ENCODE measurements around the gene HSPA12A.

Gene HSPA12A

GRCh38 chr10:116710076-116710475, 32.3 kb downstream of the HSPA12A start:
- Histone ChIP-seq H3K9ac (ENCODE audit: insufficient read length) (no peak overlapping the region), H3K36me3 (ENCODE audit: insufficient read depth, low read length) (no peaks in the 10 kb centered on the region), H3K27ac (no peak overlapping the region), H3K4me3 (no peak overlapping the region), H3K9me3 (ENCODE audit: low read depth, low read length) (no peaks in the 10 kb centered on the region)
- TF ChIP-seq FOXP2 (optimal IDR thresholded peaks at IDR 0.05; ENCODE audit: control extremely low read depth, extremely low read length, insufficient read depth) (no peak), EZH2 (IDR thresholded peaks at IDR 0.05) (no peak), POLR2AphosphoS5 (IDR thresholded peaks at IDR 0.05; ENCODE audit: borderline replicate concordance, low read depth, low read length) (no peak)
- DNase-seq (ENCODE audit: low read depth, low spot score): no peak

- H3K36me3 ChIP-seq (ENCODE audit: insufficient read depth, low read length): no peaks in the 10 kb centered on the region
- no peak for DNase-seq (ENCODE audit: low read depth, low spot score)
- H3K4me3 ChIP-seq: no peak overlapping the region
- no peak for TF ChIP-seq EZH2 (IDR thresholded peaks at IDR 0.05)
- no peak for TF ChIP-seq POLR2AphosphoS5 (IDR thresholded peaks at IDR 0.05; ENCODE audit: borderline replicate concordance, low read depth, low read length)
- no peak for TF ChIP-seq FOXP2 (optimal IDR thresholded peaks at IDR 0.05; ENCODE audit: control extremely low read depth, extremely low read length, insufficient read depth)
- no peak overlapping the region for H3K27ac ChIP-seq
- H3K9ac ChIP-seq (ENCODE audit: insufficient read length): no peak overlapping the region
- H3K9me3 ChIP-seq (ENCODE audit: low read depth, low read length): no peaks in the 10 kb centered on the region
Observed at GRCh38 chr10:116708877-116709276, 33.5 kb downstream of the HSPA12A start.

- TF ChIP-seq EZH2 (IDR thresholded peaks at IDR 0.05) (no peak), POLR2AphosphoS5 (IDR thresholded peaks at IDR 0.05; ENCODE audit: borderline replicate concordance, low read depth, low read length) (no peak), FOXP2 (optimal IDR thresholded peaks at IDR 0.05; ENCODE audit: control extremely low read depth, extremely low read length, insufficient read depth) (no peak)
- Histone ChIP-seq H3K4me3 (no peak overlapping the region), H3K9ac (ENCODE audit: insufficient read length) (no peak overlapping the region), H3K27ac (no peak overlapping the region), H3K9me3 (ENCODE audit: low read depth, low read length) (no peaks in the 10 kb centered on the region), H3K36me3 (ENCODE audit: insufficient read depth, low read length) (no peaks in the 10 kb centered on the region)
- DNase-seq (ENCODE audit: low read depth, low spot score): no peak
Observed at GRCh38 chr10:116708391-116708821, 34.0 kb downstream of the HSPA12A start.

- no peak overlapping the region for H3K27ac ChIP-seq
- DNase-seq (ENCODE audit: low read depth, low spot score): no peak
- H3K36me3 ChIP-seq (ENCODE audit: insufficient read depth, low read length): no peaks in the 10 kb centered on the region
- H3K4me3 ChIP-seq: no peak overlapping the region
- TF ChIP-seq FOXP2 (optimal IDR thresholded peaks at IDR 0.05; ENCODE audit: control extremely low read depth, extremely low read length, insufficient read depth) (no peak), EZH2 (IDR thresholded peaks at IDR 0.05) (no peak), POLR2AphosphoS5 (IDR thresholded peaks at IDR 0.05; ENCODE audit: borderline replicate concordance, low read depth, low read length) (no peak)
- H3K9me3 ChIP-seq (ENCODE audit: low read depth, low read length): no peaks in the 10 kb centered on the region
- H3K9ac ChIP-seq (ENCODE audit: insufficient read length): no peak overlapping the region
Observed at GRCh38 chr10:116707981-116708380, 34.4 kb downstream of the HSPA12A start.

- no peak for DNase-seq (ENCODE audit: low read depth, low spot score)
- TF ChIP-seq FOXP2 (optimal IDR thresholded peaks at IDR 0.05; ENCODE audit: control extremely low read depth, extremely low read length, insufficient read depth) (no peak), POLR2AphosphoS5 (IDR thresholded peaks at IDR 0.05; ENCODE audit: borderline replicate concordance, low read depth, low read length) (no peak), EZH2 (IDR thresholded peaks at IDR 0.05) (no peak)
- Histone ChIP-seq H3K36me3 (ENCODE audit: insufficient read depth, low read length) (no peaks in the 10 kb centered on the region), H3K4me3 (no peak overlapping the region), H3K9ac (ENCODE audit: insufficient read length) (no peak overlapping the region), H3K9me3 (ENCODE audit: low read depth, low read length) (no peaks in the 10 kb centered on the region), H3K27ac (no peak overlapping the region)
Observed at GRCh38 chr10:116706281-116706680, 36.1 kb downstream of the HSPA12A start.

DNA sequence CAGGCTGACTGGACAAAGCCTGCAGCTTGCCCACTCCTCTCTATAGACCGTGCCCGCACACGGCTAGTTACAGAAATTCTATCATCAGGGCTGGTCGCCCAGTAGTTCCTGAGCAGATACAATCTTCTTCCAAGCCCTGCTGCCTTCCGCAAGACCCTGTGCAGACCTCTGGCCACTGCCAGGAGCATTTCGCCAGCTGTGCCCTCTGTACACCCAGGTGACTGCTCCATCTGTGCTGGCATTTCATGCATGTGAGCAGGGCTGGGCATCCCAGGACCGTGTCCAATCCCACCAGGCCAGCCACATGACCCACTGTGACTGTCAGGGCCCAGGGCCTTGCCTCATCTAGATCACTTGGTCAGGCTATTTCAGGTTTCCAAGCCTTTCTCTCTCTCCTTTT, 36.9 kb downstream of the HSPA12A start:
- no peak overlapping the region for H3K27ac ChIP-seq
- no peak overlapping the region for H3K9ac ChIP-seq (ENCODE audit: insufficient read length)
- DNase-seq (ENCODE audit: low read depth, low spot score): no peak
- no peaks in the 10 kb centered on the region for H3K36me3 ChIP-seq (ENCODE audit: insufficient read depth, low read length)
- TF ChIP-seq FOXP2 (optimal IDR thresholded peaks at IDR 0.05; ENCODE audit: control extremely low read depth, extremely low read length, insufficient read depth) (no peak), POLR2AphosphoS5 (IDR thresholded peaks at IDR 0.05; ENCODE audit: borderline replicate concordance, low read depth, low read length) (no peak), EZH2 (IDR thresholded peaks at IDR 0.05) (no peak)
- H3K4me3 ChIP-seq: no peak overlapping the region
- no peaks in the 10 kb centered on the region for H3K9me3 ChIP-seq (ENCODE audit: low read depth, low read length)

DNA sequence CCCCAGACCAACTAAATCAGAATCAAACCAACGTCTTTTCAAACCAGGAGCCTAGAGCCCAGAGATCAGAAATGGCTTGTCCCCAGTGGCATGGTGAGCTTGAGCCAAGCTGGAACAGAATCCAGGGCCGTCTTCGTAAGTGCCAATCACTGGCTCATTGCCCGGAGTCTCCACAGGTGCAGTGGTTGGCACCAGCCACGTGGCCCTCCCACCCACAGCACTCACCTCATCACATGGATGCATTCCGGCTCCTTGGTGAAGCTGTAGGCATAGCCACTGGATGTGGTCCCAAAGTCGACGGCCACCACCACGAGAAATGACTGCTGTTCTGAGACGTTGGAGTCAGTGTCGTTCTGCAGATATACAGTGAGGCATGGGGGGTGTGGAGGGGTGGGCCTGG, 37.4 kb downstream of the HSPA12A start:
- TF ChIP-seq EZH2 (IDR thresholded peaks at IDR 0.05) (no peak), POLR2AphosphoS5 (IDR thresholded peaks at IDR 0.05; ENCODE audit: borderline replicate concordance, low read depth, low read length) (no peak), FOXP2 (optimal IDR thresholded peaks at IDR 0.05; ENCODE audit: control extremely low read depth, extremely low read length, insufficient read depth) (no peak)
- no peak overlapping the region for H3K4me3 ChIP-seq
- no peak overlapping the region for H3K9ac ChIP-seq (ENCODE audit: insufficient read length)
- H3K36me3 ChIP-seq (ENCODE audit: insufficient read depth, low read length): no peaks in the 10 kb centered on the region
- H3K27ac ChIP-seq: no peak overlapping the region
- no peaks in the 10 kb centered on the region for H3K9me3 ChIP-seq (ENCODE audit: low read depth, low read length)
- DNase-seq (ENCODE audit: low read depth, low spot score): no peak

DNA sequence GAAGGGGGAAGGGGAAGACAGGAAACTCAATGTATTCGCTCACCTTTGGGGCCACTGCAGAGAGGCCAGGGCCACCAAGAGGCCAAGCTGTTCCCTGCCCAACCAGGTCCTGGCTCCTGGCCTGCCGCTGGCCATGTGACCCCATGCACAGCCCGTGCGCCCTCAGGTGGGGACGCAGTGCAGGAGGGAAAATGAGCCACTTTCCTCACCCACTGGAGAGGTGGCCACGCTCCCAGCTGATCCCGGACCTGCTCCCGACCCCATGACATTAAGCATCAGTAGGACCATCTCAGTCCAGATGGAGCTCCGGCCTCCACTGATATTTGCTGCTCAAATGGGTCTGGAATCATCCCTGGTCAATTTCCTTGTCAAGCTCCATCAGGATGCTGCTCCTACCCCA, 40.2 kb downstream of the HSPA12A start:
- no peaks in the 10 kb centered on the region for H3K9me3 ChIP-seq (ENCODE audit: low read depth, low read length)
- H3K27ac ChIP-seq: no peak overlapping the region
- no peak for TF ChIP-seq EZH2 (IDR thresholded peaks at IDR 0.05)
- TF ChIP-seq POLR2AphosphoS5 (IDR thresholded peaks at IDR 0.05; ENCODE audit: borderline replicate concordance, low read depth, low read length): no peak
- TF ChIP-seq FOXP2 (optimal IDR thresholded peaks at IDR 0.05; ENCODE audit: control extremely low read depth, extremely low read length, insufficient read depth): no peak
- H3K4me3 ChIP-seq: no peak overlapping the region
- no peak for DNase-seq (ENCODE audit: low read depth, low spot score)
- no peak overlapping the region for H3K9ac ChIP-seq (ENCODE audit: insufficient read length)
- H3K36me3 ChIP-seq (ENCODE audit: insufficient read depth, low read length): no peaks in the 10 kb centered on the region

DNA sequence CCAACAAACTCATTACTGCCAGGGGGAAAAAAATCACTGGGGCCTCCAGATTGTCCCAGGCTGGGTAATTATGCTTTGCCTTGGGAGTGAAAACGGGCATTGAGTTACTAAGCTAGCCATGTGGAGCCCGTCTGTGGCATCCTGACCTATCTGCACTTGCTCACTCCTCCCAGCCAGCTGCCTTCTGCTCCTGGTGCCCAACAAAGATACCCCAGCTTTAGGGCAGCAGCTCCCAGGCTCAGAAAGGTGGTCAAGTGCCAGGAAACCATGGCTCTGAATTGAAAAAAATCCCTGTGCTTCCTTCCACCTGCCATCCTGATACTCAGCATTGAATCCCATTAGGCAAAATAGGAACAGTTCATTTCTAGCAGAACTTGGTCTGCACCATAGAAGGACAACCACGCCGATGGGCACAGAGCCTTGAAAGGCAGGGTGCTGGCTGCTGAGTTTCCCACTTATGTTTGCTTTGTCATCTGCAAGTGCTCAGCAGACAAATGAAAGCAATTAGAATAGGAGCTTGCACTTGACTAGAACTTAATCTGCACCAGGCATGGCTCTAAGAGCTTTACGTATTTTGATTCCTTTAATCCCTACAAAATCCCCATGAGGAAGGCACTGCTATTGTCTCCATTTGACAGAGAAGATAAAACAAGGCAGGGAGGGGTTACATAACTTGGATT, 42.8 kb downstream of the HSPA12A start:
- Histone ChIP-seq H3K4me3 (no peak overlapping the region), H3K9ac (ENCODE audit: insufficient read length) (no peak overlapping the region), H3K27ac (no peak overlapping the region), H3K36me3 (ENCODE audit: insufficient read depth, low read length) (no peaks in the 10 kb centered on the region), H3K9me3 (ENCODE audit: low read depth, low read length) (no peaks in the 10 kb centered on the region)
- TF ChIP-seq FOXP2 (optimal IDR thresholded peaks at IDR 0.05; ENCODE audit: control extremely low read depth, extremely low read length, insufficient read depth): no peak
- no peak for TF ChIP-seq POLR2AphosphoS5 (IDR thresholded peaks at IDR 0.05; ENCODE audit: borderline replicate concordance, low read depth, low read length)
- no peak for TF ChIP-seq EZH2 (IDR thresholded peaks at IDR 0.05)
- no peak for DNase-seq (ENCODE audit: low read depth, low spot score)
